ENCODE results near the gene MARCHF7.
A peak's percentile ranks its signal among the peaks of the same experiment; 100 is the strongest.
"Not testable (repeated sequence)": the region's sequence is repeated elsewhere in the genome, so short reads cannot be mapped to it uniquely, and the experiment has no call there.

MARCHF7 gene

GRCh38 chr2:159712143-159712928 is at the start of gene MARCHF7:
TSS of gene MARCHF7 (plus strand) at chr2:159712506. CDS start at chr2:159729023, 16,517 bp downstream.
- peak; percentile 85 for DNase-seq (ENCODE audit: low read depth, low spot score)

GRCh38 chr2:159667423-159667822 is 44.9 kb upstream of the MARCHF7 start:
- not testable (repeated sequence) for DNase-seq (ENCODE audit: low read depth, low spot score)

GRCh38 chr2:159671047-159671446 is 41.3 kb upstream of the MARCHF7 start:
- DNase-seq (ENCODE audit: low read depth, low spot score) = no peak

GRCh38 chr2:159677654-159678053 is 34.7 kb upstream of the MARCHF7 start:
- DNase-seq (ENCODE audit: low read depth, low spot score) = no peak

- no peak for DNase-seq (ENCODE audit: low read depth, low spot score)
These were observed 31.6 kb upstream of the MARCHF7 start for GRCh38 chr2:159680692-159681091.

- no peak for DNase-seq (ENCODE audit: low read depth, low spot score)
These were observed 28.5 kb upstream of the MARCHF7 start for GRCh38 chr2:159683817-159684216.

GRCh38 chr2:159684796-159685195 is 27.5 kb upstream of the MARCHF7 start:
- no peak for DNase-seq (ENCODE audit: low read depth, low spot score)

GRCh38 chr2:159694500-159695040 is 17.7 kb upstream of the MARCHF7 start:
- no peak for DNase-seq (ENCODE audit: low read depth, low spot score)

GRCh38 chr2:159695795-159696448 is 16.4 kb upstream of the MARCHF7 start:
- no peak for DNase-seq (ENCODE audit: low read depth, low spot score)

GRCh38 chr2:159703491-159703890 is 8.8 kb upstream of the MARCHF7 start:
- DNase-seq (ENCODE audit: low read depth, low spot score) = no peak

GRCh38 chr2:159706385-159706980 is 5.8 kb upstream of the MARCHF7 start:
- DNase-seq (ENCODE audit: low read depth, low spot score) = no peak

- no peak for DNase-seq (ENCODE audit: low read depth, low spot score)
These were observed 4.1 kb upstream of the MARCHF7 start for GRCh38 chr2:159708066-159708760.

GRCh38 chr2:159710601-159711180 is 1.6 kb upstream of the MARCHF7 start:
- no peak for DNase-seq (ENCODE audit: low read depth, low spot score)

- DNase-seq (ENCODE audit: low read depth, low spot score) = peak; percentile 25
These were observed 654 bp upstream of the MARCHF7 start for GRCh38 chr2:159711562-159712142.

GRCh38 chr2:159712929-159713420 is 669 bp downstream of the MARCHF7 start:
- no peak for DNase-seq (ENCODE audit: low read depth, low spot score)

GRCh38 chr2:159713631-159714246 is 1.4 kb downstream of the MARCHF7 start:
- no peak for DNase-seq (ENCODE audit: low read depth, low spot score)

GRCh38 chr2:159714247-159714930 is 2.1 kb downstream of the MARCHF7 start:
- DNase-seq (ENCODE audit: low read depth, low spot score) = no peak

- DNase-seq (ENCODE audit: low read depth, low spot score) = no peak
These were observed 3.1 kb downstream of the MARCHF7 start for GRCh38 chr2:159715451-159715850.

- DNase-seq (ENCODE audit: low read depth, low spot score) = not testable (repeated sequence)
These were observed 4.1 kb downstream of the MARCHF7 start for GRCh38 chr2:159716409-159716808.

GRCh38 chr2:159716857-159717256 is 4.6 kb downstream of the MARCHF7 start:
- DNase-seq (ENCODE audit: low read depth, low spot score) = no peak
